Keratinocyte (primary cell): ENCODE data around the gene TYW1. TPM values are rescaled to one million over a fixed set of nuclear protein-coding genes. Genes with fewer than 3 reads are reported as not detected.
"Not testable (repeated sequence)": the region's sequence is repeated elsewhere in the genome, so short reads cannot be mapped to it uniquely, and the experiment has no call there.

ENCODE experiments used
- DNase-seq: peaks from one replicate; pipeline ENCODE4 v3.0.0-alpha.2; 2011; ENCODE audit warnings: low read depth, missing footprints, low spot score
- FAIRE-seq: peaks from 2 replicates; lab custom pipeline; 2011; peaks lifted over from hg19 to GRCh38; lab: Jason Lieb, UNC
- H2AFZ ChIP-seq: 2 replicates; pipeline ENCODE4 v1.6.0; 2012; ENCODE audit warnings: low read length, control low read depth, inconsistent platforms; ENCODE audit not compliant: control insufficient read depth
- H3K27ac ChIP-seq: 2 replicates; pipeline ENCODE4 v1.5.1; 2011; ENCODE audit warnings: low read length; ENCODE audit not compliant: control insufficient read depth, insufficient read depth
- H3K27me3 ChIP-seq: 3 replicates; pipeline ENCODE4 v1.6.0; 2011; ENCODE audit warnings: low read length; ENCODE audit not compliant: control insufficient read depth, insufficient read depth; ENCODE audit errors: extremely low read depth
- H3K36me3 ChIP-seq, 2 experiments: 2 replicates in 1 of 2; 3 replicates in 1 of 2; pipeline ENCODE4 v1.5.1; 2011; ENCODE audit warnings: low read length in 2 of 2, mild to moderate bottlenecking in 1 of 2; ENCODE audit not compliant: control insufficient read depth in 2 of 2, insufficient read depth in 2 of 2; ENCODE audit errors: extremely low read depth in 1 of 2
- H3K4me1 ChIP-seq: 3 replicates; pipeline ENCODE4 v1.5.1; 2011; ENCODE audit warnings: low read length; ENCODE audit not compliant: control insufficient read depth, insufficient read depth; ENCODE audit errors: extremely low read depth
- H3K4me2 ChIP-seq: 3 replicates; pipeline ENCODE4 v1.6.0; 2011; ENCODE audit warnings: low read depth, low read length; ENCODE audit not compliant: control insufficient read depth, insufficient read depth; ENCODE audit errors: extremely low read depth
- H3K4me3 ChIP-seq, 3 experiments: fragments of 200-600 bp in 1 of 3; sonication (generic) in 1 of 3; 2 replicates in 2 of 3; 3 replicates in 1 of 3; pipeline ENCODE4 v1.5.1; 2011 to 2016; ENCODE audit warnings: low read length in 3 of 3, mild to moderate bottlenecking in 3 of 3, control low read depth in 2 of 3, inconsistent platforms in 1 of 3, low read depth in 1 of 3, mixed read lengths in 1 of 3, mixed run types in 1 of 3, moderate library complexity in 1 of 3; ENCODE audit not compliant: control insufficient read depth in 2 of 3, insufficient read depth in 2 of 3; ENCODE audit errors: extremely low read depth in 1 of 3
- H3K79me2 ChIP-seq: 2 replicates; pipeline ENCODE4 v1.6.0; 2012; ENCODE audit warnings: low read length; ENCODE audit not compliant: control insufficient read depth, insufficient read depth
- H3K9ac ChIP-seq: 3 replicates; pipeline ENCODE4 v1.6.0; 2011; ENCODE audit warnings: low read length; ENCODE audit not compliant: control insufficient read depth, insufficient read depth; ENCODE audit errors: extremely low read depth
- H3K9me1 ChIP-seq: 3 replicates; pipeline ENCODE4 v1.6.0; 2011; ENCODE audit warnings: low read length; ENCODE audit not compliant: control insufficient read depth, insufficient read depth; ENCODE audit errors: extremely low read depth
- H3K9me3 ChIP-seq: 2 replicates; pipeline ENCODE4 v1.5.1; 2012; ENCODE audit warnings: low read depth, low read length; ENCODE audit not compliant: control insufficient read depth
- H4K20me1 ChIP-seq: 3 replicates; pipeline ENCODE4 v1.6.0; 2011; ENCODE audit warnings: low read length; ENCODE audit not compliant: control insufficient read depth, insufficient read depth; ENCODE audit errors: extremely low read depth
- CTCF ChIP-seq, 3 experiments: IDR thresholded peaks in 1 of 3; conservative IDR thresholded peaks in 1 of 3; optimal IDR thresholded peaks in 1 of 3; 2 replicates in 2 of 3; 3 replicates in 1 of 3; pipeline versions ENCODE3 to v1.5.1; 2011; ENCODE audit warnings: low read length in 3 of 3, mild to moderate bottlenecking in 3 of 3, moderate library complexity in 2 of 3, control low read depth in 1 of 3, inconsistent platforms in 1 of 3; ENCODE audit not compliant: insufficient read depth in 2 of 3; ENCODE audit errors: extremely low read depth in 1 of 3
- EZH2 ChIP-seq: IDR thresholded peaks from one replicate; pipeline ENCODE4 v1.6.1; 2012; ENCODE audit warnings: inconsistent platforms, mild to moderate bottlenecking, low read length, moderate library complexity
- dilution Hi-C: fragments of 300-500 bp; cut with MboI; formaldehyde crosslinking; loops from one replicate; pipeline ENCODE4 v1.7.0; 2020; ENCODE audit warnings: low sequenced_read_pairs; ENCODE audit not compliant: extremely low pct_ligation_motif_present
- polyA plus RNA-seq, 5 experiments: library from polyadenylated mRNA; depleted of rRNA in 3 of 5; stranded (reverse) in 3 of 5; stranded (forward) in 1 of 5; unstranded in 1 of 5; fragments of >200 nt; gene quantifications; 1 replicate in 1 of 5; 2 replicates in 3 of 5; 3 replicates in 1 of 5; pipeline versions ENCODE4 v1.2.1 to v1.2.3, GENCODE V29; 2011 to 2012; ENCODE audit warnings: missing spikeins in 2 of 5, low read depth in 1 of 5, low replicate concordance in 1 of 5

The TYW1 gene
- polyA plus RNA-seq, 1 donor (not counting 4 experiments of a cell fraction or from before 2014, with no cell fraction given): 16.4 TPM

GRCh38 chr7:67206452-67206851 is 209.8 kb downstream of the TYW1 start:
- no peak for DNase-seq
- Histone ChIP-seq H3K36me3 (peaks cover 0 to 3% of the 10 kb centered on the region in 2 experiments), H2AFZ (no peak overlapping the region), H3K79me2 (no peaks in the 10 kb centered on the region), H3K9ac (no peak overlapping the region), H3K27me3 (no peaks in the 10 kb centered on the region), H3K27ac (no peak overlapping the region), H3K9me3 (no peaks in the 10 kb centered on the region), H3K9me1 (no peaks in the 10 kb centered on the region), H3K4me2 (no peak overlapping the region), H3K4me1 (no peaks in the 10 kb centered on the region), H3K4me3 (no peak overlapping the region), H4K20me1 (no peaks in the 10 kb centered on the region)
- dilution Hi-C loops: no loop called here
- no peak for FAIRE-seq
- TF ChIP-seq EZH2: no peak
- TF ChIP-seq CTCF (optimal IDR thresholded peaks at IDR 0.05 in 1 of 3, IDR thresholded peaks at IDR 0.05 in 1 of 3, conservative IDR thresholded peaks at IDR 0.05 in 1 of 3; ENCODE audit: extremely low read depth in 1 of 3, insufficient read depth in 2 of 3, low read length in 3 of 3): no peak

GRCh38 chr7:67208656-67209055 is 212.0 kb downstream of the TYW1 start:
- H3K27ac ChIP-seq, H3K9me3 ChIP-seq, H3K79me2 ChIP-seq, H3K9ac ChIP-seq, H2AFZ ChIP-seq, H3K4me3 ChIP-seq, dilution Hi-C loops, H3K4me2 ChIP-seq, H3K4me1 ChIP-seq, DNase-seq, FAIRE-seq, H3K27me3 ChIP-seq, H3K9me1 ChIP-seq, H3K36me3 ChIP-seq, H4K20me1 ChIP-seq: not testable (repeated sequence)

- H3K27me3 ChIP-seq: no peaks in the 10 kb centered on the region
- FAIRE-seq: no peak
Measured at GRCh38 chr7:67209256-67209655, 212.6 kb downstream of the TYW1 start.

More at GRCh38 chr7:67209256-67209655, 212.6 kb downstream of the TYW1 start:
- no peaks in the 10 kb centered on the region for H3K4me1 ChIP-seq
- H3K9me3 ChIP-seq: no peaks in the 10 kb centered on the region
- no peak overlapping the region for H3K27ac ChIP-seq
- H3K36me3 ChIP-seq: peaks cover 0 to 3% of the 10 kb centered on the region in 2 experiments
- no peaks in the 10 kb centered on the region for H3K79me2 ChIP-seq
- no peaks in the 10 kb centered on the region for H4K20me1 ChIP-seq
- H3K9me1 ChIP-seq: no peaks in the 10 kb centered on the region
- H3K9ac ChIP-seq: no peak overlapping the region
- TF ChIP-seq EZH2 (no peak), CTCF (optimal IDR thresholded peaks at IDR 0.05 in 1 of 3, IDR thresholded peaks at IDR 0.05 in 1 of 3, conservative IDR thresholded peaks at IDR 0.05 in 1 of 3; ENCODE audit: extremely low read depth in 1 of 3, insufficient read depth in 2 of 3, low read length in 3 of 3) (no peak)
- H3K4me2 ChIP-seq: no peak overlapping the region
- no peak overlapping the region for H2AFZ ChIP-seq
- DNase-seq: no peak
- H3K4me3 ChIP-seq: no peak overlapping the region
- dilution Hi-C loops: no loop called here
